ENCODE results near the gene FBXL4.
"Not testable (repeated sequence)": the region's sequence is repeated elsewhere in the genome, so short reads cannot be mapped to it uniquely, and the experiment has no call there.

FBXL4 gene

DNA sequence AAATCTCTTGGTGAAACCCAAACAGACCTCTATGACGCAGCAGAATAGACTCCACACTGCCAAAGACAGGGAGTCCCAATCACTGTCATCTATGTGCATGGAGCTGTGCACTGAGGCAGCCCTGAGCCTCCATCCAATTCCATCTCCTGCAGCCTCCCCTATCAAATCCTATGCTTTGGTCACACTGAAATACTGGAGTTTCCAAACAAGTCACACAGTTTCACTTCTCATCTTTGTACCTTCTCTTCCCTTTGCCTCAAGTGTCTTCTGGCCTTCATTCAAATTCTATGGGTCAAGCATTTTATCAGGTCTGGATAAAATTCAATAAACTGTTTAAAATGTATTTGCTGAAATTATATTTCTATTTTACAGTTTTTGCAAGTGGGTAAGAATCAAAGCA lies 38.5 kb downstream of the FBXL4 start:
- Histone ChIP-seq H4K20me1 (ENCODE audit: insufficient read depth, low read length, poor library complexity, severe bottlenecking) (no peaks in the 10 kb centered on the region), H3K4me2 (ENCODE audit: low read depth, low read length, poor library complexity, severe bottlenecking) (no peak overlapping the region), H3K9me3 (ENCODE audit: insufficient read depth, low read depth, low read length) (no peaks in the 10 kb centered on the region), H3K4me1 (ENCODE audit: insufficient read depth, low read length, poor library complexity, severe bottlenecking) (no peaks in the 10 kb centered on the region), H3K9ac (ENCODE audit: low read depth, low read length, poor library complexity, severe bottlenecking) (no peak overlapping the region), H3K27me3 (ENCODE audit: insufficient read depth, low read length, poor library complexity, severe bottlenecking) (no peaks in the 10 kb centered on the region), H2AFZ (ENCODE audit: low read length) (no peak overlapping the region), H3K4me3 (ENCODE audit: low read length, poor library complexity, severe bottlenecking) (no peak overlapping the region), H3K36me3 (ENCODE audit: insufficient read depth, low read length) (peaks cover 7% of the 10 kb centered on the region; the same call in 1 of the 2 replicates), H3K9me2 (replicated peaks; ENCODE audit: low read depth, low read length) (no peaks in the 10 kb centered on the region), H3F3A (ENCODE audit: low read depth) (no peaks in the 10 kb centered on the region), H3K79me2 (ENCODE audit: insufficient read depth, low read length) (no peaks in the 10 kb centered on the region)
- TF ChIP-seq CTCF (conservative IDR thresholded peaks at IDR 0.05; ENCODE audit: low read length) (no peak), EZH2phosphoT487 (IDR thresholded peaks at IDR 0.05; ENCODE audit: borderline replicate concordance) (no peak)

- H3K27me3 ChIP-seq (ENCODE audit: insufficient read depth, low read length, poor library complexity, severe bottlenecking); H4K20me1 ChIP-seq (ENCODE audit: insufficient read depth, low read length, poor library complexity, severe bottlenecking); H3F3A ChIP-seq (ENCODE audit: low read depth); H3K9me3 ChIP-seq (ENCODE audit: insufficient read depth, low read depth, low read length); H3K4me3 ChIP-seq (ENCODE audit: low read length, poor library complexity, severe bottlenecking); H3K4me1 ChIP-seq (ENCODE audit: insufficient read depth, low read length, poor library complexity, severe bottlenecking); H3K9me2 ChIP-seq (replicated peaks; ENCODE audit: low read depth, low read length); H3K79me2 ChIP-seq (ENCODE audit: insufficient read depth, low read length); H3K9ac ChIP-seq (ENCODE audit: low read depth, low read length, poor library complexity, severe bottlenecking); H3K4me2 ChIP-seq (ENCODE audit: low read depth, low read length, poor library complexity, severe bottlenecking); H2AFZ ChIP-seq (ENCODE audit: low read length): not testable (repeated sequence)
- H3K36me3 ChIP-seq (ENCODE audit: insufficient read depth, low read length): peaks cover 18% of the 10 kb centered on the region; the same call in 1 of the 2 replicates
Observed at GRCh38 chr6:98906342-98906741, 41.4 kb downstream of the FBXL4 start.

GRCh38 chr6:98905759-98906158 lies 42.0 kb downstream of the FBXL4 start:
- Histone ChIP-seq H3K36me3 (ENCODE audit: insufficient read depth, low read length) (peaks cover 18% of the 10 kb centered on the region; the same call in 1 of the 2 replicates), H3K4me3 (ENCODE audit: low read length, poor library complexity, severe bottlenecking) (no peak overlapping the region), H3F3A (ENCODE audit: low read depth) (no peaks in the 10 kb centered on the region), H2AFZ (ENCODE audit: low read length) (no peak overlapping the region), H3K9me3 (ENCODE audit: insufficient read depth, low read depth, low read length) (no peaks in the 10 kb centered on the region), H3K4me1 (ENCODE audit: insufficient read depth, low read length, poor library complexity, severe bottlenecking) (no peaks in the 10 kb centered on the region), H3K4me2 (ENCODE audit: low read depth, low read length, poor library complexity, severe bottlenecking) (no peak overlapping the region), H3K9me2 (replicated peaks; ENCODE audit: low read depth, low read length) (no peaks in the 10 kb centered on the region), H3K9ac (ENCODE audit: low read depth, low read length, poor library complexity, severe bottlenecking) (no peak overlapping the region), H3K27me3 (ENCODE audit: insufficient read depth, low read length, poor library complexity, severe bottlenecking) (no peaks in the 10 kb centered on the region), H3K79me2 (ENCODE audit: insufficient read depth, low read length) (no peaks in the 10 kb centered on the region), H4K20me1 (ENCODE audit: insufficient read depth, low read length, poor library complexity, severe bottlenecking) (no peaks in the 10 kb centered on the region)
- TF ChIP-seq EZH2phosphoT487 (IDR thresholded peaks at IDR 0.05; ENCODE audit: borderline replicate concordance): no peak
- TF ChIP-seq CTCF (conservative IDR thresholded peaks at IDR 0.05; ENCODE audit: low read length): no peak

GRCh38 chr6:98904096-98904495 lies 43.6 kb downstream of the FBXL4 start:
- H3K27me3 ChIP-seq (ENCODE audit: insufficient read depth, low read length, poor library complexity, severe bottlenecking): no peaks in the 10 kb centered on the region
- no peak overlapping the region for H2AFZ ChIP-seq (ENCODE audit: low read length)
- no peaks in the 10 kb centered on the region for H4K20me1 ChIP-seq (ENCODE audit: insufficient read depth, low read length, poor library complexity, severe bottlenecking)
- H3K4me3 ChIP-seq (ENCODE audit: low read length, poor library complexity, severe bottlenecking): no peak overlapping the region
- no peaks in the 10 kb centered on the region for H3K79me2 ChIP-seq (ENCODE audit: insufficient read depth, low read length)
- TF ChIP-seq EZH2phosphoT487 (IDR thresholded peaks at IDR 0.05; ENCODE audit: borderline replicate concordance): no peak
- no peak for TF ChIP-seq CTCF (conservative IDR thresholded peaks at IDR 0.05; ENCODE audit: low read length)
- H3K9me2 ChIP-seq (replicated peaks; ENCODE audit: low read depth, low read length): no peaks in the 10 kb centered on the region
- H3K4me1 ChIP-seq (ENCODE audit: insufficient read depth, low read length, poor library complexity, severe bottlenecking): no peaks in the 10 kb centered on the region
- H3K4me2 ChIP-seq (ENCODE audit: low read depth, low read length, poor library complexity, severe bottlenecking): no peak overlapping the region
- no peaks in the 10 kb centered on the region for H3K9me3 ChIP-seq (ENCODE audit: insufficient read depth, low read depth, low read length)
- no peaks in the 10 kb centered on the region for H3F3A ChIP-seq (ENCODE audit: low read depth)
- no peak overlapping the region for H3K9ac ChIP-seq (ENCODE audit: low read depth, low read length, poor library complexity, severe bottlenecking)
- H3K36me3 ChIP-seq (ENCODE audit: insufficient read depth, low read length): peaks cover 31% of the 10 kb centered on the region; the same call in 1 of the 2 replicates
